HG02759 (cell line): Measurements from ENCODE around the gene SRP54.
A peak's percentile ranks its signal among the peaks of the same experiment; 100 is the strongest.
"Not testable (repeated sequence)": the region's sequence is repeated elsewhere in the genome, so short reads cannot be mapped to it uniquely, and the experiment has no call there.

ENCODE experiments used
- ATAC-seq: cut with Tn5 transposase; IDR thresholded peaks from one replicate; pipeline ENCODE4 v1.9.1; 2021; ENCODE audit warnings: mild to moderate bottlenecking, moderate library complexity; ENCODE audit not compliant: unreplicated experiment

The SRP54 gene

DNA sequence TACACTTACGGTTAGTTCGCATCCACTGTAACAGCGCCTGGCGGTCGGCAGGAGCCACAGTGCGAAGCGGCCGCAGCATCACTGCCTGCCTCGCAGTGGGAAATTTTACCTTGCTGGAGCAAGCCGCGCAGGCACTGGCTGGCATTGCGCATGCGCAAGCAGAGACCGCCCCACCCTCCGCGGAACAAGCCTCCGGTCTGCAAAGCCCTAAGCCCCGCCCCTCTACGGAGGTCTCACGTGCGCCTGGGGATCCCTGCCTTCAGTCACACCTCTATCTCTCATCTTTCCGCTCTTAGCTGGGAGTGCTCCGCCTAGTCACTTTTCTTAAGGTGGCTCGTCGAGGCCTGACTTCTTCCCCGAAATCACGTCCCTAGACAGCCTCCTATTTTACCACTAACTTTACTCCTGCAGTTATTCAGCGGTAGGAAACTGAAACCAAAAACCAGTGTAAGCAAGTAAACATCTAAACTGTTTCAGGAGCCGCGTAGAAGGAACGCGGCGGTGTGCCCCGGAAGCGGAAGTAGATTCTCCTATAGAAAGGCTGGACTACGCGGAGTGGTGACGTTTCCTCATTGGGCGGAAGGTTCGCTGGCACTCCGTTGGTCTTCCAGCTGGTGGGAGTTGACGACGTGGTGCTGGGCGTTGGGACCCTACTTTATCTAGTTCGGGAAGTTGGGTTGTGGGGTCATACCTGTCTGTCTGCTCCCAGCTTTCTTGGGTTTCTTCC lies at the start of gene SRP54:
TSS of gene SRP54 (plus strand) at position 572 of the 727 bp plus-strand sequence. CDS start 13,718 bp downstream, outside the sequence.
- ATAC-seq, result peak; percentile 82

DNA sequence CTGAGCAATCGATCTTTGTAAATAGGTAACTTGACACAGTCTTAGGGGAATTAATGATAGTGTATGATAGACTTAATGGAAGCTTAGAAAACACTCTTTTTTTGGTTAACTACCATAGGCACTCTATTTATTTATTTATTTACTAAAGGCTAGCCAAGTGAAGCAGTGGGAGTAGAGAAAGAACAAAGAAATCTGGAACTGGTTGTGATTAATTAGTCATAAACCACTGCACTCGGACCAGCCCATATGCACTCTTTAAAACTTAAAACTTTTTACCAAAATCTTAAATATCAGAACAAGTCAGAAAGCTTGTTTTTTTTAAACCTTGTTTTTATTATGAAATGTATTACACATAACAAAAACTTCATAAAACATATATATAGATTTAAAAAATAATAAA lies 49.5 kb upstream of the SRP54 start:
- no peak for ATAC-seq

DNA sequence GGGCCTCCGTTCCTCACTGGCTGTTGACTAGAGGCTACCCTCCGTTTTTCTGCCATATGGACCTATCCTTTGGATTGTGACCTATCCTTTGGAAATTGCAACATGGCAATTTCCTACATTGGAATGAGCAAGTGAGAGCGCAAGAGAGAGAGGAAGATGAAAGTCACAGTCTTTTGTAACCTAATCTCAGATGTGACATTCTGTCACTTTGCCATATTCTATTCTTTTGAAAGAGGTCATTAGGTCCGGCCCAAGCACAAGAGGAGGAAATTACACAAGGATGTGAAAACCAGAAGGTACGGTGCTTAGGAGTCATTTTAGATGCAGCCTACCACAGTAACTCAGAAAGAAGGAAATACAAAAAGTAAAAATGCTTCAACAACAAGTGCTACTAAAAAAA lies 47.3 kb upstream of the SRP54 start:
- ATAC-seq, result no peak

DNA sequence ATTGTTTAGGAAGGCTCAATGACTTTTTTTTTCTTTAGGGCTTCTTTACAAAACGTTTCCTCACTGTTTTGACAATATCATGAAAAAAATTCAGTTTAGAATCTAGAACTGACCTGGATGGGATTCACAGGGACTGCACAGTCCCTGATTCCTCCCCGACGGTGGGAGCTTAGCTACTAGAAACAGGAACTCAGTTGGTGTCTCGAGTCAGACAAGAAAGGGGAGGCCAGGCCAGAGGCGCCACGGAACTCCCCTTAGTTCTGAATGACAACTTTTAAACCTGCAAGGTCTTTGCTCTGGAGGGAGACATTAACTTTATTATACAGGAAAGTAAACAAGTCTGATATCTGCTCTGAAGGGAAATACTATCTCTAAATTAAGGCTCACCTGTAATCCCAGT lies 45.4 kb upstream of the SRP54 start:
- ATAC-seq, result no peak

DNA sequence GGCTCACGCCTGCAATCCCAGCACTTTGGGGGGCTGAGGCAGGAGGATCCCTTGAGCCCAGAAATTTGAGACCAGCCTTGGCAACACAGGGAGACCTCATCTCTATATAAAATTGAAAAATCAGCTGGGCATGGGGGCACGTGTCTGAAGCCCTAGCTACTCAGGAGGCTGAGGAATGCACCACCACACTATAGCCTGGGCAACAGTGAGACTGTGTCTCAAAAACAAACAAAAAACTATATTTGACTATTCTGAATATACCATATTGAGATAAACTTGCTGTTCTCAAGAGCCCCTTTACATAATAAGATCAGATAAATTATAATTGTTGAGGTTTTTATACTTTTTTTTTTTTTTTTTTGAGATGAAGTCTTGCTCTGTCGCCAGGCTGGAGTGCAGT lies 44.9 kb upstream of the SRP54 start:
- ATAC-seq, result no peak

DNA sequence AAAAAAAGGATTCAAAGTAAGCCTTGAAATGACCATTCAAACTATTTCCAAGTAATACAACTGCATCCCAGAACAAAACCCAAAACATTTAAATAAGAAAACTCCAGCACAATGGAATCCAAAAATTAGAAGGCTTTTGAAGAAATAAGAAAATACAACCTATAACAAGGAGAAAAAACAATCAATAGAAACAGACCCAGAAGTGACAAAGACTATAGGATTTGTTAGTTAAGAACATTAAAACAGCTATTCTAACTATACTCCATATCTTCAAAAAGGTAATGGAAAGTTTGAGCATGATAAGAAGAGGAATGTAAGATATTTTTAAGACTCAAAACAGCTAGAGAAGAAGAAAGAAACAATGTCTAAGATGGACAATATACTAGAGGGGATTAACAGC lies 39.3 kb upstream of the SRP54 start:
- no peak for ATAC-seq

DNA sequence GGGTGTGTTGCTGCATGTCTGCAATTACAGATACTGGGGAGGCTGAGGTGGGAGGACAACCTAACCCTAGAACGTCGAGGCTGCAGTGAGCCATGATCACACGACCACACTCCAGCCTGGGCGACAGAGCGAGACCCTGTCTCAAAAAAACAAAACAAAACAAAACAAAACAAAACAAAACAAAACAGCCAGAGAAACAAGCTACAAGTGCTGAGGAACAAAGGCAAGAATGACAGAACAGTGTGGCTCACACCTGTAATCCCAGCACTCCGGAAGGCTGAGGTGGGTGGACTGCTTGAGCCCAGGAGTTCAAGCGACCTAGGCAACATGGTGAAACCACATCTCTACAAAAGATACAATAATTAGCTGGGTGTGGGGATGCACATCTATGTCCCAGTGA lies 38.0 kb upstream of the SRP54 start:
- no peak for ATAC-seq

DNA sequence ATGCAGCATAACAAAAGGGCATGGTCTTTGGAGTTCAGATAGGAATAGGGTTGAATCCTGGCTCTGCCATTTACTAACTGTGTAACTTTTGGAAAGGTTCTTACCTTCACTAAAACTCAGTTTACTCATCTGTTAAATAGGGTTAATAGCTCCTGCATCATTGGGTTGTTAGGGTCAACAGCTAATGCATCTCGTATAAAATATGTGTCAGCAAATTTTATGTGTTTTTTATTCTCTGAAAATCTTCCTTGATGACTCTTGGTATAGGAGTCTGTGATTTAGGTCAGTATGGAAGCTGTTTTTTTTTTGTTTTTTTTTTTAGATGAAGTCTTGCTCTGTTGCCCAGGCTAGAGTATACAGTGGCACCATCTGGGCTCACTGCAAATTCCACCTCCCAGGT lies 36.1 kb upstream of the SRP54 start:
- no peak for ATAC-seq

DNA sequence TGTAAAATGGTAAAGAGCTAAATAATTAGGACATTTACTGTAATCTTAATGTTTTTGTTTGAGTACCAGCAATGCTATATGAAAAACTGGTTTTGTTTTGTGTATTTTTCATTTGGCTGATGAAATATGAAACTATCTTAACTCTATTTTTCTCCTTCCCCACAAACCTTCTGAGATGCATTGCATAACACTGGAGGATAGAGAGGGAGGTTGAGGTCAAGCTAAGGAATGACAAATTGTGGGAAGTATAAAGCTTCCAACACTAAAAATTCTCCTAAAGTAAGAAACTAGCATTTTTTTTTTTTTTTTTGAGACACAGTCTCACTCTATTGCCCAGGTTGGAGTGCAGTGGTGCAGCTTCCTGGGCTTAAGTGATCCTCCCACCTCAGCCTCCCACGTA lies 31.5 kb upstream of the SRP54 start:
- no peak for ATAC-seq

DNA sequence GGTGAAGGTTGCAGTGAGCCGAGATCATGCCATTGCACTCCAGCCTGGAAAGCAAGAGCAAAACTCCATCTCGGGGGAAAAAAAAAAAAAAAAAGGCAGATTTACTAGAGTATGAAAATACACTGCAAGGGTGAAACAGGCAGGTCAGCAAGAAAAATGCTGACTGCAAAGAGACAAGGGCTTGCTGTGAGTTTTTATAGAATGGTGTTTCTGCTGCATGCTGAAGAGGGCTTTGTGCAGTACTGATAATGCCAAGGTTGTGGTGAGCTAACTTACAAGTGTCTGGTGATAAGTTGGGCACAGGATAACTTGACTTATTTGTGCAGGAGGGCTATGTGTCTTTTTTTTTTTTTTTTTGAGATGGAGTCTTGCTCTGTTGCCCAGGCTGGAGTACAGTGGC lies 25.9 kb upstream of the SRP54 start:
- no peak for ATAC-seq

DNA sequence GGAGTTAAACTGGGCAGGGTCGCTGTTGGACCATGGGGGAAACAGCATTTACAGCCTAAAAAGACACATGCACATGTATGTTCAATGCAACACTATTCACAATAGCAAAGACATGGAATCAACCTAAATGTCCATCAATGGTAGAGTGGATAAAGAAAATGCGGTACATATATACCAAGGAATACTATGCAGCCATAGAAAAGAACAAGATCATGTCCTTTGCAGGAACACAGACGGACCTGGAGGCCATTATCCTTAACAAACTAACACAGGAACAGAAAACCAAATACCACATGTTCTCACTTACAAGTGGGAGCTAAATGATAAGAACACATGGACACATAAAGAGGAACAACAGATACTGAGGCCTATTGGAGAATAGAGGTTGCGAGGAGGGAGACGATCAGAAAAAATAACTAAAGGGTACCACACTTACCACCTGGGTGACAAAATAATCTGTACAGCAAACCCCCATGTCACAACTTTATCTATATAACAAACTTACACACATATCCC lies 25.0 kb upstream of the SRP54 start:
- no peak for ATAC-seq

DNA sequence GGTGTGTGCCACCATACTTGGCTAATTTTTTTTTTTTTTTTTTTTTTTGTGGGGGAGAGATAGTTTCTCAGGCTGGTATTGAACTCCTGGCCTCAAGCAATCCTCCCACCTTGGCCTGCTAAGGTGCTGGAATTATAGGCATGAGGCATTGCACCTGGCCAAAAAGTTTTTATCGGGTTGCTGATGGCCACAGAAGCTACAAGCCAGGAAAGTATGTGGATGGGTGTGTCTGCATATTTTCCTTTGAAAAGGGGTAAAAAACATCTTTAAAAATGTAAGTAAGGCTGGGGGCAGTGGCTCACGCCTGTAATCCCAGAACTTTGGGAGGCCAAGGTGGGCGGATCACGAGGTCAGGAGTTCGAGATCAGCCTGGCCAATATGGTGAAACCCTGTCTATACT lies 20.7 kb upstream of the SRP54 start:
- ATAC-seq, result not testable (repeated sequence)

DNA sequence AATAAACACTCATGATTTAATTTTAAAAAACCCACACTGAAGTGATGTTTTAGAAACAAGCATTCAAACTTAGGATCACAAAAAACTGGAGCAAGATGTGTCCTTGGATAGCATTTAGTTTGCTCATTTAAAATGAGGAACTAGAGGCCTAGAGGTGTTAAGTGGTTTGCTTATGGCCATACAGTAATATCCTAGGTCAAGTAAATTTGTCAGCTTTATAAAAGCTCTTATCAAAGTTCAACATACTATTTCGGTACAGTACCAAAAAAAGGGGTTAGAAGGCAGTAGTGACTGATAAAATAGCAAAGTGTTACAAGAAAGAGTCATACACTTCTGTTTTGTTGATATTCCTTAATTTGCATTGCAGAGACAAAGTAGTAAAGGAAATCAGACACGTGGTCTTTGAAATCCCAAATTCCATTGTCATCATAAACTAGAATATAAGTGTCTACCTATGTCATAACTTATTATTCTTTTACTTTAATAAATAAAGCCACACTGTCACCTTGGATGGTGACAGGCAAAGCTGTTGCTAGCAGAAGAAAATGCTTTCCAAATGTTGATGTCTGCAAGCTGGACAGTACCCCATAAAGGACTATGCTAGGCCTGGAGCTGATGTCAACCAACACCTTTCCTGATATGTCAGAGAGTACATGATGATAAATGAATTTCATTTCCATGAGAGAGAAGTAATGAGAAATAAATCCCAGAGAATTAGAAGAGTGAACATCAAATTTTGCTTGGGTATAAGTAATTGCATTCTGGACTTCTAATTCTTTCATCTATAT lies 17.6 kb upstream of the SRP54 start:
- no peak for ATAC-seq

DNA sequence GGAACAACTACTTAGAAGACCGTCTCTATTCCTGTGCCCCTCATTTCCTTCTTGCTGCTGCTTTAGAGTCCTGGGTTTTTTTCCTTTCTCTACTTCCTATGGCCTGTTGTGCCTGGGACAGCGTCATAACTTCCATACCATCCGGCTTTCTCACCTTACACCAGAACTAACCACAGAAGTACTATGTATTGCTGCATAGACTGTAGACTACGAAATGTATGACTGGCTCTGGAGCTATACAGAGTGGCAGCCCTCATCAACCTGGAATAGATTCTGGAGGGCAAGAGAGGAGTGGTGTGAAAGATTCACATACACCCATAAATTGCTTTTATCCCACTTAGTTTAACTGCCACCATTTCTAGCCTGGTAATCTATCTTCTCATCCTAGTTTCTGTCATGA lies 16.9 kb upstream of the SRP54 start:
- no peak for ATAC-seq

DNA sequence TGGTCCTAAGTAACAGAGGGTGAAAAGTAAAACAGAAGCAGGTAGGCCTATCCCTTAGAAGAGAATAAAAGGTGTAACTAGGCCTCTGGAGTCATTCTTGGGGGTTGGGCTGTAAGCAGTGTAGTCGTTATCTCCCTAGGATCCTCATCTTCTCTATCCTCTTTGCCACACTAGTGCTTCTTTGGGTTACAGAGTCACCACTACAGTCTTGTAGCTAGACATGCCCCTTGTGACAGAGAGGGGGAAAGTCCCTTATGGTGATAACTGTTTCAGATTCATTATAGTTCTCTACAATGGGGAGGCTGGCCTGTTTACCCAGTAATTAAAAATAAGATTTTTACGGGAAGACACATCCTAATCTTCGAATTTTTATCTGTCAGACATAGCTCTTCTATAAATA lies 16.4 kb upstream of the SRP54 start:
- ATAC-seq, result peak; percentile 88

DNA sequence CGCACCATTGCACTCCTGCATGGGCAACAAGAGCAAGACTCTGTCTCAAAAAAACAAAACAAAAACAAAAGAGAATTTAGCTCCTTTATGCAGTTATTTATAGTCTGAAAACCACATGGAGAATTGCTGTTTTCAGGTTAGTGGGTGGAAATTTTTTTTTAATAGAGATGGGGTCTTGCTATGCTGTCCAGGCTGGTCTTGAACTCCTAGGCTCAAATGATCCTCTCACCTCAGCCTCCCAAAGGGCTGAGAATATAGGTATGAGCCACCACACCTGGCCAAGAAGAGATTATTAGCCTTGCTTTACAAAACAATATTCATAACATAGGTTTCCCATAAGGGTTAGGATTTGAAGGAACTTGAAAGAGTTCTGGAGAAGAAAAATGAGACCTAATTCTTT lies 12.1 kb upstream of the SRP54 start:
- ATAC-seq, result no peak

DNA sequence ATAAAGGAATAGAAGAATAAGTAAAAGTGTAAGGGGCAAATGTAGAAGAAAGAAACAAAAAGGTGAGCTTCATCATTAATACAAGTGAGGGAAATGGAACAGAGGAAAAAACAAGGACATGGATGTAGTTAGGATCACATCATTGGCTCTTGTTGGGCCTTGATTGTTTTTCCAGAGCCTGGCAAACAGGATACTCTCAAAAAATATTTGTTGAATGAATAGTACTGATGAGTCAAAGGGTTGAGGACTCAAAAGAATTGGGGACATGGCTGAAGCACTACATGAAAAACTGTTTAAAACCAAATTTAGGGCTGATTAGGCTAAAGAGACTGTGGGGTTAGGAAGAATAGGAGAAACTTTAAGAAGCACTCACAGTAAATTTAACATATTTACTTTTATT lies 11.4 kb upstream of the SRP54 start:
- no peak for ATAC-seq

DNA sequence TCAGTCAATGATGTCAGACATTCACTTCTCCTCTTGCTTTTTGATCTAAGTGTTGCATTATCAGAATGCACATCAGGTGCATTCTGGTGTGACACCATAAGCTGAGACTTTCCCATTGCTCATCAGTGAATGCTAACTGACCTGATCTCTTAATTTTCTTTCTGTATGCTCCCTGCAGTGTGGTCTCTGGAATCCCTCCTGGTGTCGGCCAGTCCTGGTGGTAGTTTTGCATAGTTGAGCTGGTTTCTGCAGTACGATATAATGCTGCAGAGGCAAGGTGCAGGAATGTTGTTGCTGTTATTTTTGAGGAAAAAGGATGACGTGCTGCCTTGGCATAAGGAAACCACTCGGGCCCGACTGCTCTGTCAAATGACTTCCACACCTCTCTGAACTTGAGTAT lies 11.0 kb upstream of the SRP54 start:
- no peak for ATAC-seq

DNA sequence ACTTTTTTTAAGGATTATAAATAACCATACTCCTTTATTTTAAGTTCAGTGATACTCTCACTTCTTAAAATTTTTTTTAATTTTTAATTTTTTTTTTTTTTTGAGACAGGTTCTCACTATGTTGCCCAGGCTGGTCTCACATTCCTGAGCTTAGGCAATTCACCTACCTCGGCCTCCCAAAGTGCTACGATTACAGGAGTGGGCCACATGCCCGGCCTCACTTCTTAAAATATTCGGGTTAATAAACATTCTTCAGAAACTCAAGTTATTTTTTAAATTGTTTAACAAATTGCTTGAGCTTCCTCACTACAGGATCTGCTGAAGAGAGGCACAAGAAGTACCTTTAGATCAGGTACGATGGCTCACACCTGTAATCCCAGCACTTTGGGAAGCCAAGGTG lies 4.3 kb upstream of the SRP54 start:
- no peak for ATAC-seq

DNA sequence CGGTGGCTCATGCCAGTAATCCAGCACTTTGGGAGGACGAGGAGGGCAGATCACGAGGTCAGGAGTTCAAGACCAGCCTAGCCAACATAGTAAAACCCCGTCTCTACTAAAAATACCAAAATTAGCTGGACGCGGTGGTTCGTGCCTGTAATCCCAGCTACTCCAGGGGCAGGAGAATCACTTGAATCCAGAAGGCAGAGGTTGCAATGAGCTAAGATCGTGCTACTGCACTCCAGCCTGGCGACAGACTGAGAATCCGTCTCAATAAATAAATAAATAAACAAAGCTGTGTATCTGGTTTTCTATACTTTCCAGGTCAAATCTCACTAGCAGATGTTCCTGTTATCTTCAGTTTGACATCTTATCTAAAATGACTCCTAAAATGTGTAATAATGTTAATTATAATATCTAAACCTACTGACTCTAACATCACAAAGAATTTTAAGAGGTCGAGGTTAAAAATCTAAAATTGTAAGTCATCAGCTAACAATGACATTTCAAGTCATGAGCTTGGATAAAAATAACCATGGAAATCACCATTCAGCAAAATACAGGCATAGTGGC lies 2.4 kb upstream of the SRP54 start:
- ATAC-seq, result no peak

DNA sequence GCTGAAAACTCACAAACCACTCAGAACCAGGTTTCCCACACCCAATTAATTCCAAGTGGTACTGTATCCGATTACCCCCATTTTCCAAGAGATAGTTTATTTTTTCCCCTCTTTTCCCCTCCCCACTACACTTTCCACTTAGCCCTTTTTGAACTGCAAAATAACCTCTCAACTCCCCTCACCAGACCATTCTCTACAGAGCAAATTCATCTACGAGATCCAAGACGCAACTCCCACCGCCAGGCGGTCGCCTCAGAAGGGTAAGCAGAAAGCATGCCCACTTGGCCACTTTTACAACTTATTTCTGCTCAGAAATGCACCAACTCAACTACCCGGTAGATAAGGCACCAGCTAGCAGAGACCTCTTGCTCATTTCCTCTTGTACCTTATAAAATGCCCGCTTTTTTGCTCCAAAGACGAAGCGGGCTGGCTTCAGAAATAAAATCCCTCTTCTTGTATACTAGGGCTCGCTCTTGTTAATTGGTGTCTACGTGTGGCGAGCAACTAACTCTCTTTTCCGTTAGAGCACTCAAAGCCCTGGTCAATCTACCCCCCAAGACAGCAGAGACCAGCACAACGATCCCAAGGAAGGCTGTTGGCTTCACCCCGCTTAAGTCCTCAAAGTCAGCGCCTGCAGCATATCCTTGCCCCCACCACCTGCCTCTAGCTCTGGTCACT lies 910 bp upstream of the SRP54 start:
- ATAC-seq, result peak; percentile 5
